C4-2B (cell line): ENCODE results near the gene ABCD2.

Experiments
- H3K27ac ChIP-seq: fragments of 450-650 bp; 2 replicates; pipeline ENCODE4 v1.5.1; 2017
- CTCF ChIP-seq: fragments of 450-650 bp; conservative IDR thresholded peaks from 2 replicates; pipeline ENCODE4 v1.5.1; 2017; ENCODE audit warnings: mild to moderate bottlenecking
- ZFX ChIP-seq: fragments of 450-650 bp; IDR thresholded peaks from 2 replicates; pipeline ENCODE4 v1.6.1; 2017

ABCD2 gene

DNA sequence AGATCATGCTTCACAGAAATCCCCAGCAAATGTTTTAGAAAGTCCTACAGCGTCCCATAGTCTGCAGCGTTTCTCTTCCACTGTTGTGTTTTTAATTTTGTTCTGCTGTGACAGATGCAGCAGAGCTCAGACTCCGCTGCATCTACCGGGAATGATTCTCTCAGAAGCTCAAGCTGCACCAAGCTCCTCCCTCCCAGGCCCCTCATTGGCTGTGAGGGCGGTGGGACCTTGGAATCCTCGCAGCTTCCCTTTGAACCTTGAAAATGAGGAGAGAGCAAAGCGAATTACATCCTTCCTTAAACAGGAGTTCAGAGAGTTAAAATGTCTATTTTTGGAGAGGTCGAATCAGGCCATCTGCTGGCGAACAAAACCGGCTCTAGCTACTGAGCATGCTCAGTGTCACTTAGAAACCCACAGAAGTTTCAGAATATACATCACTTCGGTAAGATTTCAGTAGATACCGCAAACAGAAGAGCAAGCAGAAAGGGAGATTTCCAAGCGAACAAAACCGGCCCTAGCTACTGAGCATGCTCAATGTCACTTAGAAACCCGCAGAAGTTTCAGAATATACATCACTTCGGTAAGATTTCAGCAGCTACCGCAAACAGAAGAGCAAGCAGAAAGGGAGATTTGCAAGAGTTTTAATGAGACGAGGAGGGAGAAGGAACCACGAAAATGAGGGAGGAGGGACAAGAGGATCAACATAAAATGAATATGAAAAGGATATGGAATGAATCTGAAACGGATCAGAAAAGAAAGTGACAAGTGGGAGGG lies at the start of gene ABCD2:
TSS of gene ABCD2 (minus strand) at position 144 of the 774 bp plus-strand sequence. CDS start 188 bp downstream, outside the sequence.
- no peak within 1 kb of the TSS; the same call in 1 of the 2 replicates for H3K27ac ChIP-seq
- TF ChIP-seq ZFX (no peak), CTCF (peak; percentile 21)

DNA sequence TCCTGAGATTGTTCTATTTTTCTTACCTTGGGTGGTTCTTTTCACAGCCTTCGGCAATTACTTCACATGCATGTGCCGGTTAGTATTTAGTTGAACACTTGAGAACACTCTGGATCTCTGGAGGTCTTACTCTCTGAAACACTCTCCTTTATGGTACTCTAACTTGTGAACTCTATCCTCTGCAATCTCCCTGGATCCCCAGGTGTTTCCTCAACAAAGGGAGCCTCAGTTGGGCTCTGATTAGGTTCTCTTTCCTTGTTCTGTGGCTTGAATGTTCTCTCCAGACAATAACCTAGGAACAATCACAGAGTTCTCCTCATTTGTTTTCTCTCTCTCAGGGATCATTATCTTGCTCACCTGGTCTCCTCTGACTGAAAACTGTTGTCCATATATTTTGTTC lies 40.5 kb upstream of the ABCD2 start:
- no peak overlapping the region for H3K27ac ChIP-seq
- TF ChIP-seq ZFX, result no peak
- no peak for TF ChIP-seq CTCF

DNA sequence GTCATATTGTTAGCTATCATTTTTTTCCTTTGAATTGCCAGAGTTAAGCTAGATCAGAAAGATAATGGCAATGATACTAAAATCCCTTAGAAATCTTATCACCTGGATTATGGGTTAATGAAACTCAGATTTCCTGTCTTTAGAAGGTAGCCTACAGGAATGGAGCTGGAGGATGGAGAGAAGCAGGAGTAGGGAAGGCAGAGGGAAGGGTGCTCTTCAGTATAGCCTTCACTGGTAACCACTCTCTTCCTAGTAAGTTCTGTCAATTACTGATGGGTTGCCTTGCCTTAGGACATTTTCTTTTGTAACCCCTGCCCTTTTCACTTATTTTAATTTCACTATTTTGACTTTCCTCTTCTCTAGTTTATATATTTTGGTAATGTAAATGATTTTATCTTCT lies 27.8 kb upstream of the ABCD2 start:
- TF ChIP-seq ZFX (no peak), CTCF (no peak)
- no peak overlapping the region for H3K27ac ChIP-seq

DNA sequence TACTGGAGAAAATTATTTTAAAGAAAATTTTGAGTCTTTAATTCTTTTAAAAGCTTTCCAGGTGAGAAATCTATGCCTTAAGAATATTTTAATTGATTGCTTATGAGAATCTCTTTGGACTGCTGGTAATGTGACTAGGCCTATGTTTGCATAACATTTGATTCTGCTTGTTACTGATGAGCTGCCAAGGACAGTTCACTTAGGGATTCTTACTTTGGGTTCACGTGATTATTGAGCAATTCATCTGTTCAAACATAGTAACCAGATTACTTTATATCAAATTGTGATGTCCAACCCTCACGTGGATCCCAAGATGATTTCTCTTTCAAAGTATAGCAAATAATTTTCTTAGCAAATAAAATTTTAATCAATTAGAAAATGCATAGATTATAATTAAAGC lies 27.4 kb upstream of the ABCD2 start:
- TF ChIP-seq ZFX (no peak), CTCF (no peak)
- no peak overlapping the region for H3K27ac ChIP-seq

- no peak overlapping the region for H3K27ac ChIP-seq
- no peak for TF ChIP-seq CTCF
- no peak for TF ChIP-seq ZFX
Observed at GRCh38 chr12:39643052-39643451, 23.4 kb upstream of the ABCD2 start.

DNA sequence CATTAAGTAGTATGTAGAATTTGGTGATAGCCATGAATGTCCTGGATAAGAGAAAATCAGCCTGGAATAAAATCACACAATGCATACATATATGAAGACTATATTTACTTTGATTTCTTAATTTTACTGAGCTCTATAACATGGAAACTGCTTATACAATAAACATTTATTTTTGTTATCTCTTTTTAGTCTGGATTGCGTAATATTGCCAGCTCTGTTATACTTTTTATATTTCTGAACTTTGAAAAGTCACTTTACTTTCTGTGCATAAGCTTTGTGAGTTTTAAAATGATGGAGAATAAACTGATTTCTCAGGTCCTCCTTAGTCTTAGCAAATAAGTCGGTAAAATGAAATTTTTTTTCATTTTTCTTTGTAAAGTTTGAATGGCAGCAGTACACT lies 19.2 kb upstream of the ABCD2 start:
- TF ChIP-seq CTCF (no peak), ZFX (no peak)
- no peak overlapping the region for H3K27ac ChIP-seq

DNA sequence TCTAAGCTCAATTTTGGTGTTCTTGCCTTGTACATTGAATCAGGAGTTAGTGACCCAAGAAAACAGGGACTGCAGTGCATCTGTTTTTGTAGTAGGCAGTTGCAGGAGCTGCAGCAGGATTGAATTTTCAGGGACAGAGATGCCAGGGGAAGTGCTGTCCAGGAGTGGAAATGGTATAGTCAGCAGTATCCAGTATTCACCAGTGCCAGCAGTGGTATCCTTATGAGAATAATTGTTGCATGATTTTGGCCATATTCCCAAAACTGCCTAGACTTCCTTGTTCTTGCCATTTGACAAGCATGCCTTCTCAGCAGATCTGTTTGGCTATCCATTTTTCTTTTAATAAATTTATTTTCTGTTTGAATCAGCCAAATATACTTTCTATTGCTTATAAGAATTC lies 18.6 kb upstream of the ABCD2 start:
- TF ChIP-seq ZFX (no peak), CTCF (no peak)
- no peak overlapping the region for H3K27ac ChIP-seq
